GM18505 (cell line): Measurements from ENCODE around the gene PTCD1.
A peak's percentile ranks its signal among the peaks of the same experiment; 100 is the strongest.

Source experiments
- ATAC-seq: cut with Tn5 transposase; IDR thresholded peaks from one replicate; pipeline ENCODE4 v1.9.1; 2021; ENCODE audit not compliant: unreplicated experiment
- POLR2A ChIP-seq: IDR thresholded peaks from 4 replicates; pipeline ENCODE4 v1.6.1; 2011; ENCODE audit warnings: borderline replicate concordance; ENCODE audit not compliant: insufficient read depth, insufficient read length; ENCODE audit errors: extremely low read depth

The PTCD1 gene

GRCh38 chr7:99438573-99439480 lies at the start of gene PTCD1, which contains the start of gene CPSF4:
Gene PTCD1 (minus strand): TSS chr7:99438798. CDS start chr7:99435242, 3,556 bp downstream.
Gene CPSF4 (plus strand): TSS chr7:99438943. CDS start chr7:99439083, 140 bp downstream.
- peak; percentile 80 for TF ChIP-seq POLR2A
- ATAC-seq, result peak; percentile 92

GRCh38 chr7:99485094-99485493 lies 46.5 kb upstream of the PTCD1 start:
- no peak for TF ChIP-seq POLR2A
- no peak for ATAC-seq

- no peak for ATAC-seq
- no peak for TF ChIP-seq POLR2A
Observed at GRCh38 chr7:99478464-99479440, 40.2 kb upstream of the PTCD1 start.

- TF ChIP-seq POLR2A, result no peak
- no peak for ATAC-seq
Observed at GRCh38 chr7:99476107-99476506, 37.5 kb upstream of the PTCD1 start.

GRCh38 chr7:99473315-99473596 lies 34.7 kb upstream of the PTCD1 start:
- no peak for ATAC-seq
- no peak for TF ChIP-seq POLR2A

- ATAC-seq, result peak; percentile 86
- TF ChIP-seq POLR2A, result peak; percentile 89
Observed at GRCh38 chr7:99472561-99473314, 34.1 kb upstream of the PTCD1 start, which contains the start of gene ZNF789. Gene ZNF789 (plus strand): TSS chr7:99472890. CDS start chr7:99476457, 3,567 bp downstream.

- TF ChIP-seq POLR2A, result no peak
- ATAC-seq, result no peak
Observed at GRCh38 chr7:99469381-99470065, 30.9 kb upstream of the PTCD1 start.

GRCh38 chr7:99468336-99468918 lies 29.8 kb upstream of the PTCD1 start:
- no peak for ATAC-seq
- TF ChIP-seq POLR2A, result no peak

- TF ChIP-seq POLR2A, result no peak
- ATAC-seq, result peak; percentile 4
Observed at GRCh38 chr7:99465421-99465768, 26.8 kb upstream of the PTCD1 start.

GRCh38 chr7:99461221-99461620 lies 22.6 kb upstream of the PTCD1 start:
- no peak for TF ChIP-seq POLR2A
- ATAC-seq, result no peak

- TF ChIP-seq POLR2A, result no peak
Observed at GRCh38 chr7:99460651-99461050, 22.1 kb upstream of the PTCD1 start.

GRCh38 chr7:99459087-99459486 lies 20.5 kb upstream of the PTCD1 start:
- no peak for ATAC-seq
- TF ChIP-seq POLR2A, result no peak

More at GRCh38 chr7:99460651-99461050, 22.1 kb upstream of the PTCD1 start:
- ATAC-seq, result no peak
